ENCODE results near the gene DGKI.

DNA sequence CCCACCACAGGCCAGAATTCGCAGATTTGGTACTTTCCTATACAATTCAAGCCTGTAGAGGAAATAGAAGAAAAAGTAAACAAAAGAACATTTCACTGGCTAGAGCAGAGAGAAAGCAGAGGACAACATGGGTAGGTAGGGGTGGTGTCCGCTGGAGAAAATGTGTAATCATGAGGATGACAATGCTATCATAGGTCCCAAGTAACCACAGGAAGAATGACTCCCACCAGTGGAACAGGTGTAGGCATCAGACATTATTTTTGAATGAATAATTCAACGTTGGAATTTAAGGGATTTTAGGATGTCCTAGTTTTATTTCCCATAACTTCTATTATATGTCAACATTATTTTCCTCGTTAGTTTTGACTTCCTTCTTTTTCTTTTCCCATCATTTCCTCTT is 248.9 kb downstream of the DGKI start:
- TF ChIP-seq, protein P1, sequence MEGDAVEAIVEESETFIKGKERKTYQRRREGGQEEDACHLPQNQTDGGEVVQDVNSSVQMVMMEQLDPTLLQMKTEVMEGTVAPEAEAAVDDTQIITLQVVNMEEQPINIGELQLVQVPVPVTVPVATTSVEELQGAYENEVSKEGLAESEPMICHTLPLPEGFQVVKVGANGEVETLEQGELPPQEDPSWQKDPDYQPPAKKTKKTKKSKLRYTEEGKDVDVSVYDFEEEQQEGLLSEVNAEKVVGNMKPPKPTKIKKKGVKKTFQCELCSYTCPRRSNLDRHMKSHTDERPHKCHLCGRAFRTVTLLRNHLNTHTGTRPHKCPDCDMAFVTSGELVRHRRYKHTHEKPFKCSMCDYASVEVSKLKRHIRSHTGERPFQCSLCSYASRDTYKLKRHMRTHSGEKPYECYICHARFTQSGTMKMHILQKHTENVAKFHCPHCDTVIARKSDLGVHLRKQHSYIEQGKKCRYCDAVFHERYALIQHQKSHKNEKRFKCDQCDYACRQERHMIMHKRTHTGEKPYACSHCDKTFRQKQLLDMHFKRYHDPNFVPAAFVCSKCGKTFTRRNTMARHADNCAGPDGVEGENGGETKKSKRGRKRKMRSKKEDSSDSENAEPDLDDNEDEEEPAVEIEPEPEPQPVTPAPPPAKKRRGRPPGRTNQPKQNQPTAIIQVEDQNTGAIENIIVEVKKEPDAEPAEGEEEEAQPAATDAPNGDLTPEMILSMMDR (IDR thresholded peaks at IDR 0.05; ENCODE audit: low read depth, low read length, missing input control): no peak
- TF ChIP-seq ZBTB33 (IDR thresholded peaks at IDR 0.05) (no peak), JUND (IDR thresholded peaks at IDR 0.05) (no peak), TAF1 (conservative IDR thresholded peaks at IDR 0.05) (no peak), EGR1 (IDR thresholded peaks at IDR 0.05; ENCODE audit: low read depth in 2 of 2) (no peak), RAD21 (IDR thresholded peaks at IDR 0.05) (no peak), RXRA (IDR thresholded peaks at IDR 0.05) (no peak), YY1 (IDR thresholded peaks at IDR 0.05) (no peak)
- TF ChIP-seq, protein P2, sequence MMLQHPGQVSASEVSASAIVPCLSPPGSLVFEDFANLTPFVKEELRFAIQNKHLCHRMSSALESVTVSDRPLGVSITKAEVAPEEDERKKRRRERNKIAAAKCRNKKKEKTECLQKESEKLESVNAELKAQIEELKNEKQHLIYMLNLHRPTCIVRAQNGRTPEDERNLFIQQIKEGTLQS (IDR thresholded peaks at IDR 0.05): no peak
- TF ChIP-seq, protein P3, sequence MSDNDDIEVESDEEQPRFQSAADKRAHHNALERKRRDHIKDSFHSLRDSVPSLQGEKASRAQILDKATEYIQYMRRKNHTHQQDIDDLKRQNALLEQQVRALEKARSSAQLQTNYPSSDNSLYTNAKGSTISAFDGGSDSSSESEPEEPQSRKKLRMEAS (IDR thresholded peaks at IDR 0.05): no peak
- TF ChIP-seq, protein P4, sequence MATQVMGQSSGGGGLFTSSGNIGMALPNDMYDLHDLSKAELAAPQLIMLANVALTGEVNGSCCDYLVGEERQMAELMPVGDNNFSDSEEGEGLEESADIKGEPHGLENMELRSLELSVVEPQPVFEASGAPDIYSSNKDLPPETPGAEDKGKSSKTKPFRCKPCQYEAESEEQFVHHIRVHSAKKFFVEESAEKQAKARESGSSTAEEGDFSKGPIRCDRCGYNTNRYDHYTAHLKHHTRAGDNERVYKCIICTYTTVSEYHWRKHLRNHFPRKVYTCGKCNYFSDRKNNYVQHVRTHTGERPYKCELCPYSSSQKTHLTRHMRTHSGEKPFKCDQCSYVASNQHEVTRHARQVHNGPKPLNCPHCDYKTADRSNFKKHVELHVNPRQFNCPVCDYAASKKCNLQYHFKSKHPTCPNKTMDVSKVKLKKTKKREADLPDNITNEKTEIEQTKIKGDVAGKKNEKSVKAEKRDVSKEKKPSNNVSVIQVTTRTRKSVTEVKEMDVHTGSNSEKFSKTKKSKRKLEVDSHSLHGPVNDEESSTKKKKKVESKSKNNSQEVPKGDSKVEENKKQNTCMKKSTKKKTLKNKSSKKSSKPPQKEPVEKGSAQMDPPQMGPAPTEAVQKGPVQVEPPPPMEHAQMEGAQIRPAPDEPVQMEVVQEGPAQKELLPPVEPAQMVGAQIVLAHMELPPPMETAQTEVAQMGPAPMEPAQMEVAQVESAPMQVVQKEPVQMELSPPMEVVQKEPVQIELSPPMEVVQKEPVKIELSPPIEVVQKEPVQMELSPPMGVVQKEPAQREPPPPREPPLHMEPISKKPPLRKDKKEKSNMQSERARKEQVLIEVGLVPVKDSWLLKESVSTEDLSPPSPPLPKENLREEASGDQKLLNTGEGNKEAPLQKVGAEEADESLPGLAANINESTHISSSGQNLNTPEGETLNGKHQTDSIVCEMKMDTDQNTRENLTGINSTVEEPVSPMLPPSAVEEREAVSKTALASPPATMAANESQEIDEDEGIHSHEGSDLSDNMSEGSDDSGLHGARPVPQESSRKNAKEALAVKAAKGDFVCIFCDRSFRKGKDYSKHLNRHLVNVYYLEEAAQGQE (IDR thresholded peaks at IDR 0.05): no peak
